DMS79 (cell line): Measurements from ENCODE around the gene STAB2.
A peak's percentile ranks its signal among the peaks of the same experiment; 100 is the strongest.
"Not testable (repeated sequence)": the region's sequence is repeated elsewhere in the genome, so short reads cannot be mapped to it uniquely, and the experiment has no call there.

ENCODE experiments used
- DNase-seq: peaks from one replicate; lab custom pipeline; 2025; lab: John Stamatoyannopoulos, UW

The STAB2 gene

GRCh38 chr12:103808239-103808880 is 221.3 kb downstream of the STAB2 start:
- no peak for DNase-seq

GRCh38 chr12:103809154-103809553 is 222.1 kb downstream of the STAB2 start:
- DNase-seq: no peak

GRCh38 chr12:103809639-103810038 is 222.6 kb downstream of the STAB2 start:
- not testable (repeated sequence) for DNase-seq

GRCh38 chr12:103810111-103810510 is 223.0 kb downstream of the STAB2 start:
- no peak for DNase-seq

- DNase-seq: no peak
Observed at GRCh38 chr12:103811791-103812190, 224.7 kb downstream of the STAB2 start.

- DNase-seq: no peak
Observed at GRCh38 chr12:103812789-103813188, 225.7 kb downstream of the STAB2 start.

- no peak for DNase-seq
Observed at GRCh38 chr12:103813426-103813825, 226.4 kb downstream of the STAB2 start.

- DNase-seq: no peak
Observed at GRCh38 chr12:103813949-103814348, 226.9 kb downstream of the STAB2 start.

GRCh38 chr12:103814436-103814835 is 227.4 kb downstream of the STAB2 start:
- peak; percentile 25 for DNase-seq
